Hepatocyte (in vitro differentiated cells): Measurements from ENCODE around the gene SHF. TPM values are rescaled to one million over a fixed set of nuclear protein-coding genes. Genes with fewer than 3 reads are reported as not detected.

Experiments
- DNase-seq: peaks from one replicate; pipeline ENCODE4 v3.0.0-alpha.2; 2016; ENCODE audit warnings: low spot score
- H2AFZ ChIP-seq: fragments of 200-600 bp; sonication (generic); 2 replicates; pipeline ENCODE4 v1.6.0; 2016; ENCODE audit warnings: antibody characterized with exemption, mild to moderate bottlenecking
- H3K27ac ChIP-seq: fragments of 200-600 bp; sonication (generic); 2 replicates; pipeline ENCODE4 v1.5.1; 2016; ENCODE audit warnings: mild to moderate bottlenecking
- H3K27me3 ChIP-seq: fragments of 200-600 bp; sonication (generic); 2 replicates; pipeline ENCODE4 v1.6.1; 2016
- H3K36me3 ChIP-seq: fragments of 200-600 bp; sonication (generic); replicated peaks from 2 replicates; pipeline ENCODE4 v1.5.1; 2016; ENCODE audit warnings: low read depth; ENCODE audit not compliant: insufficient read depth
- H3K4me1 ChIP-seq: fragments of 200-600 bp; sonication (generic); 2 replicates; pipeline ENCODE4 v1.5.1; 2016; ENCODE audit warnings: mild to moderate bottlenecking, moderate library complexity; ENCODE audit not compliant: insufficient read depth
- H3K4me2 ChIP-seq: fragments of 200-600 bp; sonication (generic); 2 replicates; pipeline ENCODE4 v1.6.0; 2016
- H3K4me3 ChIP-seq: fragments of 200-600 bp; sonication (generic); 2 replicates; pipeline ENCODE4 v1.5.1; 2016; ENCODE audit warnings: mild to moderate bottlenecking
- H3K79me2 ChIP-seq: fragments of 200-600 bp; sonication (generic); 2 replicates; pipeline ENCODE4 v1.6.0; 2017; ENCODE audit warnings: mild to moderate bottlenecking
- H3K9me2 ChIP-seq: fragments of 200-600 bp; sonication (generic); replicated peaks from 2 replicates; pipeline ENCODE4 v1.6.0; 2017; ENCODE audit warnings: mild to moderate bottlenecking; ENCODE audit not compliant: insufficient read depth
- H3K9me3 ChIP-seq: fragments of 200-600 bp; sonication (generic); 2 replicates; pipeline ENCODE4 v1.5.1; 2016; ENCODE audit warnings: low read depth, mild to moderate bottlenecking
- H4K20me1 ChIP-seq: fragments of 200-600 bp; sonication (generic); 2 replicates; pipeline ENCODE4 v1.6.0; 2016; ENCODE audit warnings: mild to moderate bottlenecking; ENCODE audit not compliant: insufficient read depth, poor library complexity, severe bottlenecking
- EZH2 ChIP-seq: fragments of 200-600 bp; sonication (generic); IDR thresholded peaks from 2 replicates; pipeline ENCODE4 v1.6.1; 2016; ENCODE audit warnings: antibody characterized with exemption, mild to moderate bottlenecking, borderline replicate concordance
- EZH2phosphoT487 ChIP-seq: fragments of 200-600 bp; sonication (generic); IDR thresholded peaks from one replicate; pipeline ENCODE4 v1.6.1; 2018; ENCODE audit warnings: antibody characterized with exemption, mild to moderate bottlenecking, low read depth, moderate library complexity; ENCODE audit not compliant: unreplicated experiment, severe bottlenecking
- WGBS: methylation state at CpG from one replicate; pipeline ENCODE4 v1.1.6; 2016; ENCODE audit warnings: low lambda C conversion rate; ENCODE audit errors: missing lambda C conversion rate; 5-methylcytosine and 5-hydroxymethylcytosine counted together
- polyA plus RNA-seq: library from polyadenylated mRNA; unstranded; fragments of >200 nt; fragmentation: Nextera tagmentation; extraction: Ambion mirVana; gene quantifications from 2 replicates; pipeline ENCODE4 v1.2.1, GENCODE V29; 2016
- total RNA-seq: library from RNA; depleted of rRNA; stranded (reverse); fragments of >200 nt; gene quantifications from 2 replicates; pipeline ENCODE4 v1.2.3, GENCODE V29; 2014
- TF ChIP-seq, protein P1 (sequence below): fragments of 200-600 bp; sonication (generic); IDR thresholded peaks from 2 replicates; pipeline ENCODE4 v1.5.1; 2016; ENCODE audit warnings: antibody characterized with exemption, mild to moderate bottlenecking; ENCODE audit not compliant: poor library complexity

SHF gene
- total and polyA plus RNA-seq, 2 experiments from 2014 or later, result 13.3 to 15.0 TPM

DNA sequence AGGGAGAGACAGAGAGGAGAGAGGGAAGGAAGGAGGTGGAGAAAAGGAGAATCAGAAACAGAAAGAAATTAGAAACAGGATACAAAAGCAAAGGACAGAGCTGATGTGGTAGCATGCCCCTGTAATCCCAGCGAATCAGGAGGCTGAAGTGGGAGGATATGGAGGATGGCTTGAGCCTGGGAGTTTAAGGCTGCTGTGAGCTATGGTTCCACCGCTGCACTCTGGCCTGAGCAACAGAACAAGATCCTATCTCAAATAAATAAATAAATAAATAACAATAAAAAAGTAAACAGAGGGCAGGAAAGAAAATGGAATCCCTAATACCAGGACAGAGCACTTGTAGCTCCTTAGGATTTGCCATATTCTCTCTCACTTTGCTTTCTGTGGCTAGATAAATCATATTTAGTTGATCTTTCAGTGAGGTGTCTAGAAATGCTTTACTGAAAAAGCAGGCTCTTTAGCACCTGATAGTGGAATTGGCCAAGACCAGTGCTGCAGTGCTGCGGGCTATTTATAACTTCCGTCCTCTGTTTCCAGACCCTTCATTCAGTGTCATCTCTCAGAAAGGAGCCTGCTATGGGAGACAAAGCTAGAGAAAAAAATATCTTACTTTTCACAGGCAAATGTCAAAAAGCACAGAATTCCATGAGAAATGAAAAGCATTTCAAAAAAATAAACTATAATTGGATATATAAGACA lies 44.2 kb upstream of the SHF start:
- H4K20me1 ChIP-seq, result no peaks in the 10 kb centered on the region
- no peaks in the 10 kb centered on the region for H3K36me3 ChIP-seq
- H3K27me3 ChIP-seq, result no peaks in the 10 kb centered on the region
- no peak overlapping the region for H3K27ac ChIP-seq
- H3K4me1 ChIP-seq, result no peaks in the 10 kb centered on the region
- no peak overlapping the region for H3K4me3 ChIP-seq
- no peak for DNase-seq
- no peaks in the 10 kb centered on the region for H3K9me3 ChIP-seq
- H2AFZ ChIP-seq, result no peak overlapping the region
- no peaks in the 10 kb centered on the region for H3K79me2 ChIP-seq
- no peak for TF ChIP-seq EZH2
- TF ChIP-seq, protein P1, sequence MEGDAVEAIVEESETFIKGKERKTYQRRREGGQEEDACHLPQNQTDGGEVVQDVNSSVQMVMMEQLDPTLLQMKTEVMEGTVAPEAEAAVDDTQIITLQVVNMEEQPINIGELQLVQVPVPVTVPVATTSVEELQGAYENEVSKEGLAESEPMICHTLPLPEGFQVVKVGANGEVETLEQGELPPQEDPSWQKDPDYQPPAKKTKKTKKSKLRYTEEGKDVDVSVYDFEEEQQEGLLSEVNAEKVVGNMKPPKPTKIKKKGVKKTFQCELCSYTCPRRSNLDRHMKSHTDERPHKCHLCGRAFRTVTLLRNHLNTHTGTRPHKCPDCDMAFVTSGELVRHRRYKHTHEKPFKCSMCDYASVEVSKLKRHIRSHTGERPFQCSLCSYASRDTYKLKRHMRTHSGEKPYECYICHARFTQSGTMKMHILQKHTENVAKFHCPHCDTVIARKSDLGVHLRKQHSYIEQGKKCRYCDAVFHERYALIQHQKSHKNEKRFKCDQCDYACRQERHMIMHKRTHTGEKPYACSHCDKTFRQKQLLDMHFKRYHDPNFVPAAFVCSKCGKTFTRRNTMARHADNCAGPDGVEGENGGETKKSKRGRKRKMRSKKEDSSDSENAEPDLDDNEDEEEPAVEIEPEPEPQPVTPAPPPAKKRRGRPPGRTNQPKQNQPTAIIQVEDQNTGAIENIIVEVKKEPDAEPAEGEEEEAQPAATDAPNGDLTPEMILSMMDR, result no peak
- WGBS, result 71% methylated on average over 4 of the region's 4 CpGs
- no peaks in the 10 kb centered on the region for H3K9me2 ChIP-seq
- H3K4me2 ChIP-seq, result no peak overlapping the region

DNA sequence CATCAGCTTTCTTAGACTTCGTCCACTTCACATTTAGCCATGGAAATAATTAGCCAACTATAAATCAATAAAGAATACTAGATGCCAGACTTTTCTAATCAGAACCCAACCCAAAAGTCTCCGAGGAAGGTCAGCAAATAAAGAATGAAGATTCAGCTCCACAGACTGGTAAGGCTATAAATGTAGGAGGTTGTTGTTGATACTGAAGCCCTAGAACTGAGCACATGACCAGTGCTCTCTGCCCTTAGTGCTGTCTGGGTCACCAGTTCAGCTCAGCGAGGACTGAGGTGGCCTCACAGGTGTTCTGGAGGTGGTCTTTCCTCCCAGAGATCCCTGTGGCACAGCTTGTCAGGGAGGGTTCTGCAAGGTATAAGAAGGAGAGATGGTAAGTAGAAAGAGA lies 43.4 kb upstream of the SHF start:
- no peak overlapping the region for H2AFZ ChIP-seq
- no peak for DNase-seq
- H3K27me3 ChIP-seq, result no peaks in the 10 kb centered on the region
- no peaks in the 10 kb centered on the region for H3K36me3 ChIP-seq
- no peak overlapping the region for H3K27ac ChIP-seq
- TF ChIP-seq, protein P1, result no peak
- TF ChIP-seq EZH2phosphoT487, result no peak
- TF ChIP-seq EZH2, result no peak
- H3K79me2 ChIP-seq, result no peaks in the 10 kb centered on the region
- H3K4me3 ChIP-seq, result no peak overlapping the region
- 82% methylated on average over 3 of the region's 3 CpGs for WGBS
- no peaks in the 10 kb centered on the region for H4K20me1 ChIP-seq
- H3K9me2 ChIP-seq, result no peaks in the 10 kb centered on the region
- H3K9me3 ChIP-seq, result no peaks in the 10 kb centered on the region
- no peaks in the 10 kb centered on the region for H3K4me1 ChIP-seq
- H3K4me2 ChIP-seq, result no peak overlapping the region

DNA sequence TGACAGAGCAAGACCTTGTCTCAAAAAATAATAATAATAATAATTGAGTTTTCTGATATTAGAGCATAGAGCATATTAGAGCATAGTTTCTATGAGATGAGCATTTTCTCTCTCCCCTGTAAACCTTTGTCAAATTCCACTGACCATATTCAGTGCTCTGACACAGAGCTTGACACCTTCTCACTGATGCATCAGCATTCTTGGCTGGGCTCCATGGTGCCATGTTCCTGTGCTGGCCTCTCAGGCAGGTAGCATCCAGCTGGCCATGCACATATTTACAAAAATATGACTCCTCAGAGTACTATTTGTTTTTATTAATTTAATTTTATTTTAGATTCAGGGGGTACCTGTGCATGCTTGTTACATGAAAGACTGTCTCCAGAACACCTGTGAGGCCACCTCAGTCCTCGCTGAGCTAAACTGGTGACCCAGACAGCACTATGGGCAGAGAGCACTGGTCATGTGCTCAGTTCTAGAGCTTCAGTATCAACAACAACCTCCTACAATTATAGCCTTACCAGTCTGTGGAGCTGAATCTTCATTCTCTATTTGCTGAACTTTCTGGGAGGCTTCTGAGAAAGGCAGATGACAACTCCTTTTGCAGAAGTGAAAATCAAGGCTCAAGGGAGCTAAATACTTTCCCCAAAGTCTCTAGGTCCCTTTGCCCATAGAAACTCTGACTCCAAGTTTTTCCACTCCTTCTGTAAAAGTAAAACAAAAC lies 42.6 kb upstream of the SHF start:
- H4K20me1 ChIP-seq, result no peaks in the 10 kb centered on the region
- H3K79me2 ChIP-seq, result no peaks in the 10 kb centered on the region
- no peaks in the 10 kb centered on the region for H3K27me3 ChIP-seq
- no peak overlapping the region for H3K27ac ChIP-seq
- WGBS, result 0% methylated on average over 1 of the region's 1 CpG
- H2AFZ ChIP-seq, result no peak overlapping the region
- no peaks in the 10 kb centered on the region for H3K9me3 ChIP-seq
- DNase-seq, result no peak
- no peak overlapping the region for H3K4me2 ChIP-seq
- H3K36me3 ChIP-seq, result no peaks in the 10 kb centered on the region
- no peaks in the 10 kb centered on the region for H3K9me2 ChIP-seq
- H3K4me1 ChIP-seq, result no peaks in the 10 kb centered on the region
- TF ChIP-seq, protein P1, result no peak
- TF ChIP-seq EZH2, result no peak
- TF ChIP-seq EZH2phosphoT487, result no peak
- no peak overlapping the region for H3K4me3 ChIP-seq
